HG03378 (cell line): ENCODE data around the gene PMPCA.

Experiments used
- ATAC-seq: cut with Tn5 transposase; IDR thresholded peaks from one replicate; pipeline ENCODE4 v1.9.1; 2021; ENCODE audit warnings: mild to moderate bottlenecking, moderate library complexity; ENCODE audit not compliant: unreplicated experiment

Gene PMPCA

GRCh38 chr9:136372561-136373299 lies 37.7 kb upstream of the PMPCA start:
- ATAC-seq = no peak

GRCh38 chr9:136373300-136374182 lies 36.9 kb upstream of the PMPCA start, which contains the start of gene CARD9:
Gene CARD9, minus strand, starts transcription at chr9:136373669. Its CDS starts 1,591 bp downstream, at chr9:136372078.
- no peak for ATAC-seq

GRCh38 chr9:136374183-136374575 lies 36.3 kb upstream of the PMPCA start:
- ATAC-seq = no peak

GRCh38 chr9:136375096-136375495 lies 35.4 kb upstream of the PMPCA start:
- no peak for ATAC-seq

- ATAC-seq = no peak
Measured at GRCh38 chr9:136376457-136376856, 34.0 kb upstream of the PMPCA start.

GRCh38 chr9:136377341-136378169 lies 32.9 kb upstream of the PMPCA start:
- no peak for ATAC-seq

- ATAC-seq = no peak
Measured at GRCh38 chr9:136378170-136379002, 32.1 kb upstream of the PMPCA start.

GRCh38 chr9:136379003-136379287 lies 31.5 kb upstream of the PMPCA start:
- ATAC-seq = no peak

- no peak for ATAC-seq
Measured at GRCh38 chr9:136379401-136379800, 31.1 kb upstream of the PMPCA start.

- ATAC-seq = no peak
Measured at GRCh38 chr9:136379891-136380290, 30.6 kb upstream of the PMPCA start.

- ATAC-seq = no peak
Measured at GRCh38 chr9:136380381-136380780, 30.1 kb upstream of the PMPCA start.

GRCh38 chr9:136381311-136381710 lies 29.1 kb upstream of the PMPCA start:
- ATAC-seq = no peak

GRCh38 chr9:136381966-136382513 lies 28.4 kb upstream of the PMPCA start:
- no peak for ATAC-seq

GRCh38 chr9:136383436-136383835 lies 27.0 kb upstream of the PMPCA start:
- ATAC-seq = no peak

- ATAC-seq = no peak
Measured at GRCh38 chr9:136385015-136385414, 25.4 kb upstream of the PMPCA start.

GRCh38 chr9:136386018-136386417 lies 24.4 kb upstream of the PMPCA start:
- no peak for ATAC-seq

GRCh38 chr9:136387217-136387616 lies 23.2 kb upstream of the PMPCA start:
- no peak for ATAC-seq

- ATAC-seq = no peak
Measured at GRCh38 chr9:136389396-136389795, 21.1 kb upstream of the PMPCA start.

GRCh38 chr9:136391737-136392537 lies 18.5 kb upstream of the PMPCA start:
- no peak for ATAC-seq
